Transverse colon (tissue), 4 donors: ENCODE data around the gene ADAM10.

Source experiments
- CTCF ChIP-seq, 5 experiments: fragments of 200-600 bp in 3 of 5; fragments of 450-650 bp in 2 of 5; sonication (generic) in 3 of 5; IDR thresholded peaks; 1 replicate in 2 of 5; 2 replicates in 3 of 5; pipeline ENCODE4 v1.5.1; 2016 to 2017; ENCODE audit warnings: antibody characterized with exemption in 5 of 5, inconsistent platforms in 3 of 5, mild to moderate bottlenecking in 2 of 5, moderate library complexity in 1 of 5
- EP300 ChIP-seq: sonication (generic); formaldehyde crosslinking; IDR thresholded peaks from one replicate; pipeline ENCODE4 v1.6.1; 2017; ENCODE audit warnings: antibody characterized with exemption, low read depth
- POLR2A ChIP-seq: fragments of 450-650 bp; IDR thresholded peaks from one replicate; pipeline ENCODE4 v1.6.1; 2016; ENCODE audit warnings: antibody characterized with exemption, mild to moderate bottlenecking, moderate library complexity
- POLR2AphosphoS5 ChIP-seq, 3 donors: sonication (generic); formaldehyde crosslinking; IDR thresholded peaks; one replicate each; pipeline ENCODE4 v1.6.1; 2016; ENCODE audit warnings: antibody characterized with exemption in 3 of 3

GRCh38 chr15:58707397-58707796, 42.1 kb downstream of the ADAM10 start:
- TF ChIP-seq CTCF (IDR thresholded peaks at IDR 0.05): no peak
- no peak for TF ChIP-seq EP300
- no peak for TF ChIP-seq POLR2AphosphoS5 (IDR thresholded peaks at IDR 0.05)
- TF ChIP-seq POLR2A: no peak
